ENCODE measurements around the gene SPDYE1.
"Not testable (repeated sequence)": the region's sequence is repeated elsewhere in the genome, so short reads cannot be mapped to it uniquely, and the experiment has no call there.

Gene SPDYE1

GRCh38 chr7:43994681-43995080 is 3.0 kb upstream of the SPDYE1 start:
- DNase-seq = not testable (repeated sequence)

GRCh38 chr7:44012081-44012480 is 14.4 kb downstream of the SPDYE1 start:
- not testable (repeated sequence) for DNase-seq

- not testable (repeated sequence) for DNase-seq
These were observed 17.4 kb downstream of the SPDYE1 start for GRCh38 chr7:44015090-44015489.

GRCh38 chr7:44018857-44019807 is 21.4 kb downstream of the SPDYE1 start:
- DNase-seq = peak; percentile 99

- not testable (repeated sequence) for DNase-seq
These were observed 22.1 kb downstream of the SPDYE1 start for GRCh38 chr7:44019825-44020224.

DNA sequence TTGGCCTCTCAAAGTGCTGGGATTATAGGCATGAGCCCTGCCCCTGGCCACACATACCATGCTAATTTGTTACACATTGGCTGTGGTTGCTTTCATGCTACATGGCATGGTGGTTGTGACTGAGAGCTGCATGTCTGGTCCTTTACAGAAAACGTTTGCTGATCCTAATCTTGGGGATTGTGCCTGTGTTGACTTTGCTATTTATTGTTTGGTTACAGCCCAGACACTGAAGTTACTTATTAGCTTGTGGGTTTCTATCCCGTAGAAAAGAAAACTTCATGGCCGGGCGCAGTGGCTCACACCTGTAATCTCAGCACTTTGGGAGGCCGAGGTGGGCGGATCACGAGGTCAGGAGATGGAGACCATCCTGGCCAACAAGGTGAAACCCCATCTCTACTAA is 24.4 kb downstream of the SPDYE1 start:
- DNase-seq = not testable (repeated sequence)

DNA sequence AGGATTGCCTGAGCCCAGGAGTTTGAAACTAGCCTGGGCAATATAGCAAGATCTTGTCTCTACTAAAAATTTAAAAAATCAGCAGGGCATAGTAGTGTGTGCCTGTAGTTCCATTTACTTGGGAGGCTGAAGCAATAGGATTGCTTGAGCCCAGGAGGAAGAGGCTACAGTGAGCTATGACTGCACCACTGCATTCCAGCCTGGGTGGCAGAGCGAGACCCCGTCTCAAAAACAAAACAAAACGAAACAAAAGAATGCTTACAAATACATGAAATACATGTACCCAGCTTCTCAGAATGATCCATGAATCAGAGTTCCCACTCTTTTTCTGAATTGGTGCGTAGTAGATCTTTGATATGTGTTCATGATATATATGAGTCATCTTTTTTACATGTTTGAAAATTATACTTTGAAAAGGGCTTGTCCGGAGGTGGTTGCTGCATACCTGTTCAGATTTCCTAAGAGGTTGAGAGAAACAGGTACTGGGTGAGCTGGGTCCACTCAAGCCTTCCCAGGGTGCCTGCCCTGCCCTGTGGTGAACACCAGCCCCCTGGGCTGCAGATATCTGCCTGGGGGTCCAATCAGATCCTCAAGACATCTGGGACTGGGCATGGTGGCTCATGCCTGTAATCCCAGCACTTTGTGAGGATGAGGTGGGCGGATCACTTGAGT is 25.2 kb downstream of the SPDYE1 start:
- DNase-seq = peak; percentile 33

DNA sequence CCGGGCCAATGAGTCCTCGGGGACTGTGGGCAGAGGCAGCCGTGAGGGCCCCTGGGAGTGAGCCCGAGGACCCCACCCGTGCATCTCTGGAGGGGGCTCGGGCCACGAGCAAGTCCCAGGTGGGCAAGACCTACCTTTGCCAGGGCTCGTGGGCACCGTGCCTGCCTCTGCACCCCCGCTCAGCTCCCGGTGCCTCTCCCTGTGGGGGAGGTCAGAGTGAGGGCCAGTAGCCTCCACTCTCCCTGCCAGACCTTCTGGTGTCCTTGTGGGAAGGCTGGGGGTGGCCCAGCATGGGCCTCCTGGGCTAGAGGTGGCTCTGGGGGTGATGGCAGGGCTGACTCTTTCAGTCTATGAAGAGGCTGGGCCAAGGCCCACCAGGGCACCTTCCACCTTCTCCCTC is 31.7 kb downstream of the SPDYE1 start:
- DNase-seq = not testable (repeated sequence)

DNA sequence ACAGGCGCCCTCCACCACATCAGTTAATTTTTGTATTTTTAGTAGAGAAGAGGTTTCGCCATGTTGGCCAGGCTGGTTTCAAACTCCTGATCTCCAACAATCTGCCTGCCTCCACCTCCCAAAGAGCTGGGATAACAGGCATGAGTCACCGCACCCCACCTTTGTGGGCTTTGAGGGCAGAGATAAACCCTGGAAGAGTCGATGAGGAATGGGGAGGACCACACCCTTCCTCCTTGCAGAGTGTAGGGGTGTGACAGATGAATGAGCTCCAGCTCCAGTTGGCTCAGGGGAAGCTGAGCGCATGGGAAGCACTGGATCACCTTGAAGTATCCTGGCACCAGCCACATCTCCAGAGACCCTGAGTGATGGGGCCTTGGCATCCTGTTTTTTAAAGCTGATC is 32.3 kb downstream of the SPDYE1 start:
- DNase-seq = not testable (repeated sequence)

DNA sequence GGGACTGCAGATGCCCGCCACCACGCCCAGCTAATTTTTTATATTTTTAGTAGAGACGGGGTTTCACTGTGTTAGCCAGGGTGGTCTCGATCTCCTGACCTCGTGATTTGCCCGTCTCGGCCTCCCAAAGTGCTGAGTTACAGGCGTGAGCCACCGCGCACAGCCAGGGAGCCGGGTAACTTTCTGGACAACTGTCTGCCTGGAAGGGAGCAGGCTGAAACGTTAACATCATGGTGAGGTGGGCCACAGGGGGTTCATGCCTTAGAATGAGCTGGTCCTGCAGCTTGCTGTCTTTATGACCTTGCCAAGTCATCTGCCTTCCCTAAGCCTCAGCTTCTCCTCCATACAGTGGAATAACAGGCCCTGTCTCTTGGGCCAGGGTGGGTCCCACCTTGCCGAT is 33.6 kb downstream of the SPDYE1 start:
- DNase-seq = not testable (repeated sequence)

- DNase-seq = not testable (repeated sequence)
These were observed 34.3 kb downstream of the SPDYE1 start for GRCh38 chr7:44032031-44032430.

- not testable (repeated sequence) for DNase-seq
These were observed 36.5 kb downstream of the SPDYE1 start for GRCh38 chr7:44033971-44034844.

GRCh38 chr7:44036364-44036763 is 38.7 kb downstream of the SPDYE1 start:
- peak; percentile 48 for DNase-seq

- DNase-seq = not testable (repeated sequence)
These were observed 40.3 kb downstream of the SPDYE1 start for GRCh38 chr7:44037951-44038350.

DNA sequence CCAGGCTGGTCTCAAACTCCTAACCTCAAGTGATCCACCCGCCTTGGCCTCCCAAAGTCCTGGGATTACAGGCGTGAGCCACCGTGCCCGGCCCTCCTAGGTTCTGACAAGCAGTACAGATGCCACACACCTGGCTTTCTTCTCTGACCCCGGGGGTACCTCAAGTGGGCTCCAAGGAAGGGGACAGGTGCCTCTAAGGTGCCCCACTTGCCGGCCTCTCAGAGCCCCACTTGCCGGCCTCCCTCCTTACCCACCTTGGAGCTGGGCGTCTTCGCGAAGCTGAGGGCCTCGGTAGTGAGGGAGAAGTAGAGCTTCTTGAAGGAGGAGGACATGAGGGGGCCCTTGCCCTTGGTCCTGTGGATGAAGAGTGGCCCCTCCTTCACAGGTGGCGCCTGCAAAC is 40.9 kb downstream of the SPDYE1 start:
- not testable (repeated sequence) for DNase-seq

- peak; percentile 86 for DNase-seq
These were observed 41.4 kb downstream of the SPDYE1 start for GRCh38 chr7:44038961-44039558.

GRCh38 chr7:44039800-44040492 is 42.2 kb downstream of the SPDYE1 start:
- not testable (repeated sequence) for DNase-seq

- DNase-seq = peak; percentile 70
These were observed 42.8 kb downstream of the SPDYE1 start for GRCh38 chr7:44040493-44040891.

- DNase-seq = no peak
These were observed 44.5 kb downstream of the SPDYE1 start for GRCh38 chr7:44042221-44042620.

GRCh38 chr7:44043902-44044301 is 46.2 kb downstream of the SPDYE1 start:
- no peak for DNase-seq

GRCh38 chr7:44044315-44045225 is 46.9 kb downstream of the SPDYE1 start, which contains the start of gene DBNL:
Gene DBNL (plus strand): TSS chr7:44044702. CDS start chr7:44044738, 36 bp downstream.
- peak; percentile 94 for DNase-seq

Data from activated CD4-positive, alpha-beta T cell treated with anti-CD3 and anti-CD28 coated beads, Interleukin-2, amount 50 U/mL, for 16 hours (primary cell).